ENCODE results near the gene PRRC1. TPM values are rescaled to one million over a fixed set of nuclear protein-coding genes. Genes with fewer than 3 reads are reported as not detected.
"Not testable (repeated sequence)": the region's sequence is repeated elsewhere in the genome, so short reads cannot be mapped to it uniquely, and the experiment has no call there.

PRRC1 gene
- total RNA-seq, 6 experiments from 2014 or later = 96.1 to 116 (median 106) TPM

DNA sequence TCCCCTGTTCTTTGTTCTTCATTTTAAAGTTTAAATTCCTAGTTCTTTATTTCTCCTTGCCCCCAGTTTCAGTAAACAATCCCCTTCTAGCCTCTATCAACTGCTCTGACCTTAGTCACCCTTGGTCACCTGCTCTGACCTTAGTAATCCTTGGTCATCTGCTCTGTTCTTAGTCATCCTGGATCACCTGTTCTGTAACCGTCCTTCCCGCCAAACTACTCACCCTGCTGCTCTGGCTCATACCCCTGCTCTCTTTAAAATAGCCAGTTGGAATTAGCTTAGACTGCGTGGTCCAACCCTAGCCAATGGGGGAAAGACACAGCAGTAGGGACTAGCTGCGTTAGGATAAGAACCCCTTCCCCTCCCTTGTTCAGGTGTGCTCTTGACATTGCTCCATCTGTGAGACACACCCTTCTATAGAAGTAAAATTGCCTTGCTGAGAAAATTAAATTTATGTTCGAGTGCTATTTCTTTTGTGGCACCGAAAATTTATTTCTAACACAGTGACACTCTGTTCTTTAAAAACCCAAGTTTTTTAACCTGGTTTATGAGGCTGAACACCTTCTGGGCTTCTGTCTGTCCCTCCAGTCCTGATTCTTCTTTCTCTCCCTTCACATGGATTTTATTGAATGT lies 3.8 kb downstream of the PRRC1 start:
- Mint-ChIP-seq H3K4me3 (no peak overlapping the region), H3K27ac (no peak overlapping the region; the same call in 1 of the 2 replicates), H3K9me3 (peaks cover 17% of the 10 kb centered on the region), H3K36me3 (ENCODE audit: low read depth) (peaks cover 53% of the 10 kb centered on the region), H3K4me1 (ENCODE audit: low read depth) (peaks cover 43% of the 10 kb centered on the region), H3K27me3 (ENCODE audit: insufficient read depth) (no peaks in the 10 kb centered on the region)
- no peak for TF ChIP-seq CTCF (IDR thresholded peaks at IDR 0.05)
- no peak for DNase-seq

GRCh38 chr5:127525181-127525580 lies 7.7 kb downstream of the PRRC1 start:
- no peak overlapping the region for H3K4me3 Mint-ChIP-seq
- peaks cover 17% of the 10 kb centered on the region for H3K9me3 Mint-ChIP-seq
- peaks cover 23% of the 10 kb centered on the region for H3K4me1 Mint-ChIP-seq (ENCODE audit: low read depth)
- H3K27ac Mint-ChIP-seq = no peak overlapping the region
- DNase-seq = no peak
- no peak for TF ChIP-seq CTCF (IDR thresholded peaks at IDR 0.05)
- H3K27me3 Mint-ChIP-seq (ENCODE audit: insufficient read depth) = no peaks in the 10 kb centered on the region
- H3K36me3 Mint-ChIP-seq (ENCODE audit: low read depth) = peaks cover 49% of the 10 kb centered on the region

DNA sequence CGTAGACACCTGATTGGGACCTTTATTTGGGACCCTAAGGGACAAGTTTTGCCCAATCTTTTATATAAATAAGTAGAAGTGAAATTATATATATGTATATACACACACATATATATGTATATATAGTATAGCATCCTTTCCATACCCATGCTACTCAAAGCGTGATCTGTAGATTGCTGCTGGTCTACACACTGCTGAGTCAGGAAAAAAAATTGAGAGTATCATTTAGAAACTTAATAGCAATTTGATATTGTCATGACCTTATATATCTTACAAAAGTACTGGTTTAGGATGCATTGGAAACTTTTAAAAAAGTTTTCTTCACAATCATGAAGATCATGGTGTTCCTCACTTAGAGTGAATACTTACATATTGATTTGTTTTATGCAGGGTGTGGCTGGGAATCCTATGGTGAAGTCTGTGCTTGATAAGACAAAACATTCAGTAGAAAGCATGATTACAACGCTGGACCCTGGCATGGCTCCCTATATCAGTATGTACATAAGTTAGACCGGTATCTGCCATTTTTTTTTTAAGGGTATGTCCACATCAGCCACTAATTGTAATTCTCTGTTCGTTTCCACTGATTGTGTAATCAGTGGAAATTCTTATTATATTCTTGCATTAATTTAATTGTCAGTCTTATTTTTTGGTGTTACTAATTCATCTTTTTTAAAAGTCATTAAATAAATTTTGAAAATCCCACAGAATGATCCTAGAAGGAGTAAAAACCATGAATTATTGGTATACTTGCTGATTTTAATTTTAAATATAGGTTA lies 12.7 kb downstream of the PRRC1 start:
- no peak overlapping the region for H3K4me3 Mint-ChIP-seq
- H3K27me3 Mint-ChIP-seq (ENCODE audit: insufficient read depth) = no peaks in the 10 kb centered on the region
- H3K4me1 Mint-ChIP-seq (ENCODE audit: low read depth) = peaks cover 6% of the 10 kb centered on the region; the same call in 1 of the 2 replicates
- H3K36me3 Mint-ChIP-seq (ENCODE audit: low read depth) = peaks cover 34% of the 10 kb centered on the region
- H3K27ac Mint-ChIP-seq = no peak overlapping the region
- no peak for TF ChIP-seq CTCF (IDR thresholded peaks at IDR 0.05)
- H3K9me3 Mint-ChIP-seq = no peaks in the 10 kb centered on the region
- DNase-seq = no peak

- Mint-ChIP-seq H3K4me1 (ENCODE audit: low read depth) (no peaks in the 10 kb centered on the region), H3K27me3 (ENCODE audit: insufficient read depth) (no peaks in the 10 kb centered on the region), H3K36me3 (ENCODE audit: low read depth) (peaks cover 48% of the 10 kb centered on the region), H3K27ac (no peak overlapping the region), H3K9me3 (no peaks in the 10 kb centered on the region), H3K4me3 (no peak overlapping the region)
- peak; percentile 66; the same call in 1 of the 2 replicates for TF ChIP-seq CTCF (IDR thresholded peaks at IDR 0.05)
- no peak for DNase-seq
These were observed 19.2 kb downstream of the PRRC1 start for GRCh38 chr5:127536687-127537086.

- H3K4me3 Mint-ChIP-seq; H3K9me3 Mint-ChIP-seq; H3K4me1 Mint-ChIP-seq (ENCODE audit: low read depth); H3K27me3 Mint-ChIP-seq (ENCODE audit: insufficient read depth); H3K27ac Mint-ChIP-seq; DNase-seq: not testable (repeated sequence)
- peaks cover 46% of the 10 kb centered on the region for H3K36me3 Mint-ChIP-seq (ENCODE audit: low read depth)
These were observed 23.1 kb downstream of the PRRC1 start for GRCh38 chr5:127540553-127540952.

DNA sequence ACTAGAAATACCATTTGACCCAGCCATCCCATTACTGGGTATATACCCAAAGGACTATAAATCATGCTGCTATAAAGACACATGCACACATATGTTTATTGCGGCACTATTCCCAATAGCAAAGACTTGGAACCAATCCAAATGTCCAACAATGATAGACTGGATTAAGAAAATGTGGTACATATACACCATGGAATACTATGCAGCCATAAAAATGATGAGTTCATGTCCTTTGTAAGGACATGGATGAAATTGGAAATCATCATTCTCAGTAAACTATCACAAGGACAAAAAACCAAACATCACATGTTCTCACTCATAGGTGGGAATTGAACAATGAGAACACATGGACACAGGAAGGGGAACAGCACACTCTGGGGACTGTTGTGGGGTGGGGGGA lies 27.8 kb downstream of the PRRC1 start:
- not testable (repeated sequence) for DNase-seq, H3K9me3 Mint-ChIP-seq

More for the DNA sequence above, 27.8 kb downstream of the PRRC1 start:
- not testable (repeated sequence) for H3K4me3 Mint-ChIP-seq; H3K27me3 Mint-ChIP-seq (ENCODE audit: insufficient read depth); H3K27ac Mint-ChIP-seq; H3K4me1 Mint-ChIP-seq (ENCODE audit: low read depth)
- peaks cover 34% of the 10 kb centered on the region for H3K36me3 Mint-ChIP-seq (ENCODE audit: low read depth)

Measured in HFFc6 (cell line).